NCI-H2029 (cell line): Measurements from ENCODE around the gene CDC42BPB.
"Not testable (repeated sequence)": the region's sequence is repeated elsewhere in the genome, so short reads cannot be mapped to it uniquely, and the experiment has no call there.

Source experiments
- DNase-seq: peaks from one replicate; lab custom pipeline; 2025; lab: John Stamatoyannopoulos, UW

The CDC42BPB gene

DNA sequence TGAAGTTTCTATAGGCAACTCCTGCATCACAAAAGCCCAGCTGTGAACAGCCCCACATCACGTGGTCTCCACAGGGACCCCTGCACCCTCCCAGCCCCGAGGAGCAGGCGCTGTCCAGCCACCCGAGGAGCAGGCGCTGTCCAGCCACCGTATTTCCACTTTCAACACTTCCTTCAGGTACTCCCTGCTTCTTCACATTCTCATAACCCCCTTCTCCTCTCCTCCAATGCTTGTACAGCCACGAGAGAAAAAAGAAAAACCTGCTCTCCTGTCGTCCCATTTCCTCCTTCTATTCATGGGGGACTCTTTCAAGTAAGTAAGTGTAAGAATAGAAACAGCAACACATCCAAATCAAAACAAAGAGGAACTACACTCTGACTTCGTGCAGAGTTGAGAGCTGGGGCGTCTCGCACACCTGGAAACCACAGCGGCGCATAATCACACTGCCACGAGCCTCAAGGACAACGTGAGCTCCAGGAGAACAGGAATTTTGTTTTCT lies 11.9 kb downstream of the CDC42BPB start:
- DNase-seq: no peak

DNA sequence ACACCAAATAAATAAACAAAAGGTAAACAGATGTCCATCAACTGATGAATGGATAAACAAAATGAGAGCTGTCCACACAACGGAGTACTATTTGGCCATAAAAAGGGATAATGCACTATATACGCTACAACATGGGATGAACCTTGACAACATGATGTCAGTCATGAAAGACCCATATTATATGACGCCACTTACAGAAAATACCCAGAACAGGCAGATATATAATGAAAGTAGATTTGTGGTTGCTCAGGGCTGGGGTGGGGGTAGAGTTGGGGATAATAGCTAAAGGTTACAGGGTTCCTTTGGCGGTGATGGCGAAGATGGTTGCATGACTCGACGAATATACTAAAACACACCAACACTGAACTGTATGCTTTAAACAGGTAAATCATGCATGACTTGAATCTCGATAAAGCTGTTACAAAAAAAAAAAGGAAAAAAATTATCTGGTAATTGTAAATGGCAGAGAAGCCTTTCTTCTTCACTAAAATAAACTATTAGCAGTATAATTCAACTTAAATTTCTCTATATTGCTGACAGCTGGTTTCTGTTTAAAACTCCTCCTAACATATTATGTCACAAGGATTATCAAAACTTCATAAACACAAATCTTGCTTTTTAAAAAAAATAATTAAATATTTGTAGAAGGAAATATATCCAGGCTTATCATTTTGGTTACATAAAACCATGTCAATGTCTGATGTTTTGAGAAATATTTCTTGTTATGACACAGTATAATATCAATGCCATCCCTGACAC lies 13.9 kb downstream of the CDC42BPB start:
- no peak for DNase-seq

DNA sequence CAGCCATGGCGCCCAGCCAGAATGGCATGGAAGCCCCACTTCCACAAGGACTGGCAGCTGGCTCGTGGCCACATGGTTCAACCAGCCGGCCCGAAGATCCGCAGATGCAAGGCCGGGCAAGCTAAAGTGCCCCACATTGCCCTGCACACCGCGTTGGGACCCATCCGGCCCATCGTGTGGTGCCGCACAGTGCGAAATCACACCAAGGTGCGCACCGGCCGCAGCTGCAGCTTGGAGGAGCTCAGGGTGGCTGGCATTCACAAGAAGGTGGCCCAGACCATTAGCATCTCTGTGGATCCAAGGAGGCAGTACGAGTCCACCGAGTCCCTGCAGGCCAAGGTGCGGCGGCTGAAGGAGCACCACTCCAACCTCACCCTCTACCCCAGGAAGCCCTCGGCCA lies 15.9 kb downstream of the CDC42BPB start:
- no peak for DNase-seq

DNA sequence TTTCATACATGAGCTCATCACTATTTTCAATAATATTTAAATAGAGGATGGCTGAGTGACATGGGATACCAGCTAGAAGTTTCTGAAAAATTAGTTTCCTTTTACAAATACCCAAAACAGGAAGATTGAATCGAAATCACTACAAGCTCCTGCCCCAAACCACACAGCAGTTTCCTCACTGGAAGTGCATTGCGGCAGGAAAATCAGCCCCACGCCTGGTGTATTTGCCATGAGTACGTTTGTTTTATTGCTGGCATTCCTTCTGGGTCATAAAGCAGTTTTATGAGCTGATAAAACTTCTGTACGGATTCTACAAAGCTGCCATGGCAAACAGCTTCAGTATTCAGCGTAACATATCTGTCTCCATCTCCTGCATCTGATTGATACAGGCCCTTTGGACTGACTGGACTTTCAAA lies 23.7 kb downstream of the CDC42BPB start:
- no peak for DNase-seq

DNA sequence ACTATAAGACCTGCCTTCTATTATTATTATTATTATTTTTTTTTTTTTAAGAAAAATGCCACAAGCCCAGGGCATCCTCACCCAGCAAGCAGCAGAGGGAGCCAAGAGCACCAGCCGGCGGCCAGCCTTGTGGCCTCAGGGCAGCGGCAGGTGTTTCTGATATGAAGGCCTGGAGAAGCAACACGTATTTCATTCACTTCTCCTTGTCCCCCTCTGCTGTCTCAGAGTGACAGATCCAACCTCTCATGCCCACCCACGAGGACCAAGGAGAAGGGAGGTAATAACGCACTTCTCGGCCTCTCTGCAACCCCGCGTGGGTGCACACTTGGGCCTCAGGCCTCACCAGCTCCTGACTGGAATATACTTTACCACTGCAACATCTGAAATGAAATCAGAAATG lies 25.4 kb downstream of the CDC42BPB start:
- DNase-seq: no peak

DNA sequence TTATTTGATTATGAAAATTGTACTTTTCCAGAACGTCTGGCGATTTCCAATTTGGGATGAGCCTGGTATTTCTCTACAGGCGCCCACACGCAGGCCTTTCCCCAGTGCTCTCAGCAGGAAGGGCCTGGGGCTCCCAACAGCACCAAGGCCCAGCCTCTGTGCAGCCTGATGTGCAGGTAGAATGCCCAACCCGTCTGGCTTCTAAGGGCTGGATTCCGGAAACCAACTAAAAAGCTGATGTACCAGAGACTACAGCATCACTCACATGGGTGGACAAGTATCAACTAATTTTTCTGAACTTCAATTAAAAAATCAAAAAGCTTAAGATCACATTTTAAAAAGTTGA lies 25.8 kb downstream of the CDC42BPB start:
- no peak for DNase-seq

DNA sequence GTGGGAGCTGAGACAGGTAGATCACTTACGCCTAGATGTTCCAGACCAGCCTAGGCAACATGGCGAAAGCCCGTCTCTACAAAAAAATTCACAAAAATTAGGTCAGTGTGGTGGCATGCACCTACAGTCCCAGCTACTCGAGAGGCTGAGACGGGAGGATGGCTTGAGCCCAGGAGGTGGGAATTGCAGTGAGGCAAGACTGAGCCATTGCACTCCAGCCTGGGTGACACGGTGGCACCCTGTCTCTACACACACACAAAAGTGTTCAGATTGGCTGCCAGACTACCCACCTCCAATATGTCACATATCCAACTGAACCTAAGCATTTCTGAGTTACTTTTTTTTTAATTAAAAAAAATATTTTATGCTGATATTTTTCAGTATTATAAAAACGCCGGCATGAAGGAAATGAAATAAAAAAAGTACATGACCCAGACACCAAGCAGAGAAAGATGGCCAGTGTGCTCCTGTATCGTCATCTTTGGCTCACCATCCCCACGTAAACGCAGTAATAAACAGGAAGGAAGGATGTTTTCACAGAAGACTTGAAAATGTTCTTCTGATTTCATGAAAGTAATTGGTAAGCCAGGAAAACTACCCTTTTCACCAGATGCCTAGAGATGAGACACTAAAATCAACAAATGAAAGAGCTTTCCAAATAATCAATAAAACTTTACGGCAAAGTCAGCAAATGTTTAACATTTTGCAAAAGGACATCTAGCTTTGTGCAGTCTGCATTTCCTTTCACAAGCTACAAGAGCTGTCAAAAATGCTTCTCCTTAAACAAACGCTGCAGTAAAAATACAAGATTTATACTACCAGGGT lies 26.4 kb downstream of the CDC42BPB start:
- no peak for DNase-seq

DNA sequence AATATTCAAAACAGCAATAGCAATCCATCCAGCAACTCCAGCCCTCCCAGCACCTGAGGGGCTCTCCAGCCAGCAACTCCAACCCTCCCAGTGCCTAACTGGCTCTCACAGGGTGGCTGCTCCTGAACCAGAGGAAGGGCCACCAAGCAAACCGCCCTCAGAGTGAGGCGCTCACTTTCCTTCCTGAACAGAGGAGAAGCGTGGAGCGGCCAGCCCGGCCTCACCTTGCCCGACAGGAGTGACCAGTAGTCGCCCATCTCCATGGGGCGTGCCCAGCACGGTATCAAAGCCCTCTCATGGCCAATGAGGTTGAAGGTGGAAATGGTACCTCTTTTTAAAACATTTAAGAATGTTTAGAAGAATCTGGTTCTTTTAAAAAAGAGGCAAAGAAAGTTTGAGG lies 27.4 kb downstream of the CDC42BPB start:
- no peak for DNase-seq

DNA sequence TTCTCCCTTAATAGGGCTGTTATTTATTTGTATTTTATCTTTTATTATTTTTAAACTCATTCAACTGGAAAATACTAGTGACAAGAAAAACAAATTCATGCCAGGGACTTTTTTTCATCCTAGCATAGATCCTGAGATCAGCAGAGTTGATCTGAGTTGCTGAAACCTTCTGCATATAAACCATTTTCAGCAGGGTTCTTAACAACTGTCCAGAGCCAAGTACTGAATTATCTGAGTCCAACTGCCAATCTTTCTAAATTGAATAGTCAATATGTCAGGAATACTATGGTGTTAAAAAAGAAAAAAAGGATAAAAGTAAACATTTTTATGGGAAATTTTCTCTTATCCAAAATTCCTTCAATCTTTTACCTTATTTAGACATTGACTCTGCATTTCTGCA lies 28.6 kb downstream of the CDC42BPB start:
- DNase-seq: no peak

DNA sequence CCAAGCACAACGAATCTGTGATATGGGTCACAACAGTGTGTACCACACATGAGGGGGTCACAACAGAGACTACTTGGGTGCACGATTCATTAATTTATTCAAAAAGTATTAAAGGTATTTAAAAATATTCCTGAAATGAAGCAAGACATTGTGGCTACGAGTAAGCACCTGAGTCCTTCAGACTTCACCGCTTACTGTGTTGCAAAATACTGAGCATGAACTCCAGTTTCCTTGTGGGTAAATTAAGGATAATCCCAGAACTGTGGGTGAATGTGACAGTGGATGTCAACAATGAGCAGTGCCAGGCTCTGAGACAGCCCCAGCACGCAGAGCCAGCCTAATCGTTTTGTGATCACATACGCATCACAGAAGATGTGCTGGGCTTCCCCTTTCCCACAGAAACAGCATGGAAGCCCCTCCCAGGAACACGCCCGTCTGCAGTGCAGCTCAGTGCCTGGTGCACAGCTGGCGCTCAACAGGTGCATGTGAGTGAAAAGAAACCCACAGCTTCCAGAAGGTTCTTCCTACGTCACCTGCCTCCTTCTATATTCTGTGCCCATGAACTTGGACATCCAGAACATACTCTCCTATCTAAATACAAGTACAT lies 29.1 kb downstream of the CDC42BPB start:
- DNase-seq: no peak

DNA sequence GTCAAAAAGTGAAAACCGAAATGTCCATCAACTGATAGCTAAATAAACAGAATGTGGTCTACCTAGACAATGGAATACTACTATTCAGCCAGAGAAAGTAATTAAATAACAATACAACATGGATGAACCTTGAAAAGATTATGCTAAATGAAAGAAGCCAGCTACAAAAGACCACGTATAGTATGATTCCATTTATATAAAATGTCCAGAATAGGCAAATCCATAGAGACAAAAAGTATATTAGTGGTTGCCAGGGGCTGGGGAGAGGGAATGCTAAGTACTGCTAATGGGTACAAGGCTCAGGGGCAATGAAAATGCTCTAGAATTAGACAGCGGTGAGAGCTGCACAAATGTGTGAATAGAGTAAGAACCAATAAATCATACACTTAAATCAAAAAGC lies 29.9 kb downstream of the CDC42BPB start:
- no peak for DNase-seq

DNA sequence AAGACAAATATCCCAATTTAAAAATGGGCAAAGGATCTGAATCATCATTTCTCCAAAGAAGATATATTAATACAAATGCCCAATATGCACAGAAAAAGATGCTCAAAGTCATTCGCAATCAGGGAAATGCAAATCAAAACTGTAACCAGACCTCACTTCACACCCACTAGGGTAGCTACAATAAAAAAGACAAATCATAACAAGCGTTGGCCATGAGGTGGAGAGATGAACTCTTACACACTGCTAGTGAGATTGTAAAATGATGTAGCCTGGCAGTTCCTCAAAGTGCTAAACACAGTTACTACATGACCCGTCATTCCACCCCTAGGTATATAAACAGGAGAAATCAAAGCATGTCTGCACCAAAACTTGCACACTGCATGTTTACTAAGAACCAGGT lies 30.4 kb downstream of the CDC42BPB start:
- no peak for DNase-seq

DNA sequence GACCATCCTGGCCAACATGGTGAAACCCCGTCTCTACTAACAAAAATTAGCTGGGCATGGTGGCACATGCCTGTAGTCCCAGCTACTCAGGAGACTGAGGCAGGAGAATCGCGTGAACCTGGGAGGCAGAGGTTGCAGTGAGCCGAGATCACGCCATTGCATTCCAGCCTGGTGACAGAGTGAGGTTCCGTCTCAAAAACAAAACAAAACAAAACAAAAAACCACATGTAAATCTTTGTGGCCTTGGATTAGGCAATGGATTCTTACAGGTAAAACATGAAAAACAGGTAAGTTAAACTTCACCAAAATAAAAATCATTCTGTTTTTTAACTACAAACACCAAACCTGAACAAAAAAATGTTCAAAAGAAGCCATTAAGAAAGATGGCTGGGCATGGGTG lies 31.2 kb downstream of the CDC42BPB start:
- DNase-seq: not testable (repeated sequence)

DNA sequence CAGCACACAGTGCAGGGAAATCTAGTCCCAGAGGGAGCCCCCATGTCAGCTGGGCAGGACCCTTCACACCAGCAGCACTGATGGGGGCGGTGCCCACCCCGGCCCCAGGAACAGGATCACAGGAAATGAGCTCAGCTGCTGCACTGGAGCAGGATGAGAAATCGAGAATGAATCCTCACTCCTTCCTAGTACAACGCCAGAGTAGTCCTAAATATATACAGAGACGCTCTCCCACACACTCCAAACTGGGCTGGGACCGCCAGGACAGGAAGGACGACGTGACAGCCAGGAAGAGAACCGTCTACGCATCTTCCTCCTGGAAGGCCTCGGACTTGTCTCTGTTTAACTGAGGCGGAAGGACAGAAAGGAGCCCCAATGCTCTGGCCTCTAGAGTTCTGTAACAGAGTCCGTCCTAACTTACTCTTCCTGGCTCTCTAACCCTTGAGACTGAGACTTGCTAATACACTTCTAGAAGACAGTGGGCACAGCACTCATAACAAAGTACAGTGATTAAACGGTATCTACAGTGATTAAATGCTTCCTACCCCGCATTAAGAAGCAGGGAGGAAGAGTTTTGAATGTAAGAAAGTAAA lies 33.4 kb downstream of the CDC42BPB start:
- DNase-seq: no peak

DNA sequence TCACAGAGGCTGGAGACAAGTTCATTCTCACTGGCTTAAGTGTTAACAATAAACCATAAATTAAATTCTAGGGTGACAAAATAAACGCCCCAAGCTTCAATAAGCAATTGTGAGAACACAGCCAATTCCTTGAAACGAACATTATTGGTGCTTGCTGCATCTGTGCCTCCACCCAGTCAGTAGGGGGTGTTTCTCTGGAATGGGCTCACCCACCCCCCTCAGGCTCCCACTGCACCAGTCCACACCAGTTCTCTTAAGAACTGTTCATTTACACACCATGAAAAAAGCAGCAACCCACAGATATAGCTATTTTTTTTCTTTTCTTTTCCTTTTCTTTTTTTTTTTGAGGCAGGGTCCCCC lies 34.7 kb downstream of the CDC42BPB start:
- no peak for DNase-seq

DNA sequence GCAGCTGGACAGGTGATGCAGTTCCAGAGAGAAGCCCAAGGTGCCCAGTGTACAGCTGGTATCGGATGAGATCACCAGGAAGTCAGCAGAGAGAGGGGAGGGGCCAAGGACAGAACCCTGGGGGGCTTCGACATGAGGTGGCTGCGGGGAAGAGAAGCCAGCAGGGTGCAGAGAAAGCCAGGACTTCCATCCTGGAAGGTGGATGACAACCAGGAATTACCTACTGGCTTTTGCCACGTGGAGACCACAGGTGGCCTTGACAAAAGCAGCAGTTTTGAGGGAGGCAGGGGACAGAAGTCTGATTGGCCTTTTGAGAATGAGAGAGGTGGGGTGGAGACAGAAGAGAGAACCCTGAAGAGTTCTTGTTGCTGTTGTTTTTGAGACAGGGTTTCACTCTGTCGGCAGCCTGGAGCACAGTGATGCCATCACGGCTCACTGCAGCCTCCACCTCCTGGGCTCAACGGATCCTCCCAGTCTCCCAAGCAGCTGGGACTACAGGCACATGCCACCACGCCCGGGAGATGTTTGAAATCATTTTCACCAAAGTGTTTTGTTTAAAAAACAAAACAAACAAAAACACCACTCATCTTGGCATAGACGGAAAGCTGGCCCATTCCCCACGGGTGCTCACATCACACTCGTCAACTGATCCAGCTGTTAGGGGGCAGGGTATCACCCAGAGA lies 35.2 kb downstream of the CDC42BPB start:
- DNase-seq: peak; percentile 44

DNA sequence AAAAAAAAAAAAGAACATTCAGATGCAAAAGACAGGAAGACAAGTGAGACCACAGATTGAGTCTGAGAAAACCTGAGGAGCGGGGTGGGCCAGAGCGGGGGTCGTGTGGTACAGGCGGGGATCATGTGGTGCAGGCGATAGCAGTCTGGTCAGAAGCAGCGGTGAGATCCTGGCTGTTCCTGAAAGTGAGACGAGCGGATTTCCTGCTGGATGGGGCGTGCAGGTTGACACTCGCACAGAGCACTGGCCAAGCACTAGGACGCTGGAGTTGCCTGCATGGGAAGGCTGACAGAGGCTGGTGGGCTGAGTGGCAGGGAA lies 35.7 kb downstream of the CDC42BPB start:
- DNase-seq: no peak

DNA sequence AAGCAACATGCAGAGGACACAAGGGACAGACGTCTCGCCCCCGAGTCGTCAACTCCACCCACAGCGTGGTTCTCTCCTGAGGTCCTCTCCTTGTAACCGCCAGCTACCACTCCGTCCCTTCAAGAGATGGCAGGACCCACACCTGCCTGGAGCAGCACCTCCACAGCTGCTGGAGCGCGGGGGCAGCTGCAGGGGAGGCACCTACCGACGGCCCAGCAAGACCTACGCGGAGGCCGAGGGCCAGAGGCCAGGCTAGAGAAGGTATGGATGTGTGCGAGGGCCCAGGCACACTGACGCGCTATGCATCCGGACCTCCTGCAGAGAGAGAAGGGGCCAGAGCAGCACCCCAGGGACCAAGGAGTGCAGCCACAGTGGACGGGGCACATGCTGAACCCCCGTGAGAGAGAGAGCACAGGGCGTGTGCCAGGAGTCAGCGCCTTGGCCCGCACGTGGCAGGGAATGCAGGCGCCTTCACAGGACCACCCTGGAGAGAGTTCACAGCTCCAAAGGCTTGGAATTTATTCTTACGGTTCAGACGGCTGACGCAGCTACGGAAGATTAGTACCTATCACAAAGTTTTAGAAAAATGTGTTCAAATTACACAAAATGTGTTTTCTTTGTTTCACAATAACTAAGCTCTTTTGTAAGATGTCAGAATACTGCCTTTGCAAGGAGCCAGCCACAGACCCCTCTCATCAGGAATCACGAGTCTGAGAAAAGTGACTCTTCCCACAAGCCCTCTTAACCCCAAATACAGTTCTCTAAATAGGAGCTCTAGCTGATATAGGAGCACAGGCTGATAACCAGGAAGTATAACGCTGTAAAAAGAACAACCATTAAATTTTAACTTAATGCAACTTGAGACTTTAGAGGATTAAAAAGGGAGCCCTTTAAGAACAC lies 36.8 kb downstream of the CDC42BPB start:
- DNase-seq: no peak

DNA sequence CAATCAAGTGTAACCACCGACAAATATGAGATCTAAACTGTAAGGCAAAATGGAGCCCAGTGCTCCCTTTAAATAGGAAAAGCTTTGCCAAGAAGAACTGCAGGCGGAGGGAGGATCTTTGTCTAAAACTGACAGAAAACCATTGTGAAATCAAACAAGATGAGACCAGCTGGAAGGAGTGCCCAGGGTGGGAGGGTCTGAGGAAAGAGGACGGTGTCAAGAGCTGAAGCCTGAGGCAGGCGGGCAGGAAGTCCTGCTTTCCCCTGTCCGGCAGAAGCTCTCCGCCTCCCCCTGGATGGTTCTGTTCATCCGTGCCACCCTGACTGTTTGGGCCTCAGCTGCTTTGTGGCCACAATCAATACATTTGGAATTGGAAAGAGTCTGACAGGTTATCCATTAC lies 37.5 kb downstream of the CDC42BPB start:
- DNase-seq: no peak

DNA sequence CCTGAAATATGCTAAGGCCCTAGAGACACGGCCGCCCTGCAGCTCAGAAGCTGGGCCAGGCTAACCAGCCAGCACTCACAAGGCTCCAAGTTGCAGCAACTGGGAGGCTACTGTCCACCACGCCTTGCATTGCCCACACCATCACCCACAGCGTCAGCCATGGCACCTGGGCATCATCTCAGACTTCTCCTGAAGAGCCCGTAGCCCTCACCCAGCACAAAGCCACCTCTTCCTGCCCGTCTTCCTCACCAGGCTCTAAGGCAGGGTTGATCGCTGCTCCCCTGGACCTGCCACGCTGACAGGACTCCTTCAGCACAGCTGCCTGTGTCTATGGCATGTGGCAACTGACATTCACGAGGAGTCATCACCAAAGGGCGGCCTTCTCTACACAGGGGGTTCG lies 38.1 kb downstream of the CDC42BPB start:
- DNase-seq: no peak

DNA sequence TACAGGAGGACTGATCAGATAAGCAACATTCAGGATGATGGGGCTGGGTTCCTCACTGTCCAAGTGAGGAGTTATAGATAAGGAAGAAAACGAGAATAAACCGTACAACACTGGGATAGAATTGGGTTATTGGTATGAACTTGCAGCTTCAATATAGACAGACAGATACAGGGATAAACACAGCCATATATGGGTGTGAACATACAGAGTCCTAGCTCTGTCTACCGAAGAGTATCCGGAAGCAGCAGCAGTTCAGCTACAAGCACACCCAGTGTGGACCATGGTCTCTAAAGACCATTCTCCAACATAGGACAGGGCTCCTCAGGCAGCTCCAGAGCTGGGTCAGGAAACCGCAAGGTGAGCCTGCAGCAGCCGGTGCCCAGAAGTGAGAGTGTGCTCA lies 40.8 kb downstream of the CDC42BPB start:
- no peak for DNase-seq
